GM15510 (cell line): ENCODE data around the gene LRG1.

ENCODE experiments used
- POLR2A ChIP-seq: IDR thresholded peaks from 3 replicates; pipeline ENCODE4 v1.6.1; 2011; ENCODE audit warnings: borderline replicate concordance; ENCODE audit not compliant: insufficient read length; ENCODE audit errors: extremely low read depth

LRG1 gene

DNA sequence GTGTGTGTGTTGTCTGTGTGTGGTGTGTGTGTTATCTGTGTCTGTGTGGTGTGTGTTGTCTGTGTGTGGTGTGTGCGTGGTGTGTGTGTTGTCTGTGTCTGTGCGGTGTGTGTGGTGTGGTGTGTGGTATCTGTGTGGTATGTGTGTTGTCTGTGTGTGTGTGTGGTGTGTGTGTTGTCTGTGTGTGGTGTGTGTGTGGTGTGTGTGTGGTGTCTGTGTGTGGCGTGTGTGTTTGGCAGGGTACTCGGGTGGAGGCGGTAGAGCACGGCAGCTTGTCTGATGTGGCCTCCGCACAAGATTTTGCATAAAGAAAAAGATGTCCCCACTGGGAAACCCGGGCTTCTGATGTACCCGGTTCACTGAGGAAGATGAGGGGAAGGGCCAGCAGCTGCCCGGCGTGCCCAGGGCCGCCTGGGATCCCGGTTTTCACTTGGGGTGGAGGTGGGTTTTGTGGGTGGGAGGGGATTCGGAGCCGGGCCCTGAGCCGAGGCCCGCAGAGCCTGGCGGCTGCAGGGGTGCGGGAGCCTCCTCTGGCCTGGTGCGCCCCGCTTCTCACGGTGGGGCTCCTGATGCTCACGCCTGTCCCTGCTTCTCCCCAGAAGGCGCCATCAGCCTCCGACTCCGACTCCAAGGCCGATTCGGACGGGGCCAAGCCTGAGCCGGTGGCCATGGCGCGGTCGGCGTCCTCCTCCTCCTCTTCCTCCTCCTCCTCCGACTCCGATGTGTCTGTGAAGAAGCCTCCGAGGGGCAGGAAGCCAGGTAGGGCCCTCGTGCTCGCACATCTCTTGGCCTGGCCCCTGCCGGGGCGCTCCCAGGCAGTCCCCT is 46.5 kb downstream of the LRG1 start:
- no peak for TF ChIP-seq POLR2A

DNA sequence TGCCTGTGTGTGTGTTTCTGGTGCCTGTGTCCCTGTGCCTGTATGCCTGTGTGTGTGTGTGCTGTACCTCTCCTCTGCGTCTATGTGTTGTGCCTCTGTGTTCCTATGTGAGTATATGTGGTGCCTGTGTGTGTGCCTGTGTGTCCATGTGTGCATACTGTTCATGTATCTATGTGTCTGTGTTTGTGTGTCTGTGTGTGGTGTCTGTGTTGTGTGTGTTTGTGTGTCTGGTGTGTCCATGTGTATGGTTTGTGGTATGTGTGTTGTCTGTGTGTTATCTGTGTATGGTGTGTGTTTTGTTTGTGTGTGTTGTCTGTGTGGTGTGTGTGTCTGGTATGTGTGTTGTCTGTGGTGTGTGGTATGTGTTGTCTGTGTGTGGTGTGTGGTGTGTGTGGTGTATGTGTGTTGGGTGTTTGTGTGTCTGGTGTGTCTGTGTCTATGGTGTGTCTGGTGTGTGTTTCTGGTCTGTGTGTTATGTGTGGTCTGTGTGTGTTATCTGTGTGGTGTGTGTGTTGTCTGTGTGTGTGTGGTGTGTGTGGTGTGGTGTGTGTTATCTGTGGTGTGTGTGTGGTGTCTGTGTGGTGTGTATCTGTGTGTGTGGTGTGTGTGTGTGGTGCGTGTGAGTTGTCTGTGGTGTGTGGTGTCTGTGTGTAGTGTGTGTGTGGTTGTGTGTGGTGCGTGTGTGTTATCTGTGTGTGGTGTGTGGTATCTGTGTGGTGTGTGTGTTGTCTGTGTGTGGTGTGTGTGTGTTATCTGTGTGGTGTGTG is 47.3 kb downstream of the LRG1 start:
- no peak for TF ChIP-seq POLR2A

DNA sequence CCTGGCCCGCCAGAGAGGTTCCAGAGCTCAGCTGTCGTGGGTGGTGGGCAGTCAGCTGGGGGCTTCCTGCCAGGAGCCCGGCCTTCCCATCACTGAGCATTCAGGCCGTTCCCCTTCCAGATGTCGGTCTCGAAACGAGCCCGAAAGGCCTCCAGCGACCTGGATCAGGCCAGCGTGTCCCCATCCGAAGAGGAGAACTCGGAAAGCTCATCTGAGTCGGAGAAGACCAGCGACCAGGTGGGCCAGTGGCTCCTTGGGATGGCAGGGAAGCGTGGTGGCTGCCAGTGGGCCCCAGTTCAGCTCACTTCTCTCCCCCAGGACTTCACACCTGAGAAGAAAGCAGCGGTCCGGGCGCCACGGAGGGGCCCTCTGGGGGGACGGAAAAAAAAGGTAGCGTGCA is 48.4 kb downstream of the LRG1 start:
- TF ChIP-seq POLR2A = no peak

DNA sequence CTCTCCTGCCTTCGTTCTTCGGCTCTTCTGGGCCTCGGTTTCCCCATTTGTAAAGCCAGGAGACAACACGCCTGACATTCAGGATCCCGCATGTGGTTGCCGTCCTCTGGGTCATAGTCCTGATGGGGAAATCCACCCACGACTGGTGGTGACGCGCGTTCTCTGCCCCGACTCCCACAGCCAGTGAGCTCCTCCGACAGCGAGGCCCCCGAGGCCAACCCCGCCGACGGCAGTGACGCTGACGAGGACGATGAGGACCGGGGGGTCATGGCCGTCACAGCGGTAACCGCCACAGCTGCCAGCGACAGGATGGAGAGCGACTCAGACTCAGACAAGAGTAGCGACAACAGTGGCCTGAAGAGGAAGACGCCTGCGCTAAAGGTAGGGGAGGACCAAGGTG is 51.3 kb downstream of the LRG1 start:
- no peak for TF ChIP-seq POLR2A

DNA sequence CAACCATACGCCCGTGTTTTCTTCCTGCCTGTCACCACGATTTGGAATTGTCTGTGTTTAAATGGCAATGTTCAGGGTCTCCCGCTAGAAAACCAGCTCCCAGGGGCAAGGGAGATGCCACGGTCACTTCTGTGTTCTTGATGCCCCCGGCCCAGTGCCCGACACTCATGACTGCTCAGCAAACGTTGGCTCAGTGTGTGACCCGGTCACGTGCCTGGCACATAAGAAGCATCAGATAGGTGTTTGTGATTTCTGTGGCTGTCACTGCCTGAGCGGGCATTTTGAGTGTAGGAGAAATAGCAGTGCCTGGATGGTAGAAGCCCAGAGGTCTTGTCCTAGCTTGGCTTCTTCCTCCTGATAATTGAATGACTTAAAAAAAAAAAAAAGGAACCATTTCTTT is 52.3 kb downstream of the LRG1 start:
- TF ChIP-seq POLR2A = no peak
